GM12878 (cell line): ENCODE data around the gene PGA4.
"Not testable (repeated sequence)": the region's sequence is repeated elsewhere in the genome, so short reads cannot be mapped to it uniquely, and the experiment has no call there.

Source experiments
- EZH2 ChIP-seq: IDR thresholded peaks from 2 replicates; pipeline ENCODE4 v1.6.1; 2012; ENCODE audit warnings: low read depth, mild to moderate bottlenecking, control low read depth, inconsistent platforms, low read length, borderline replicate concordance; ENCODE audit not compliant: control insufficient read depth
- HDAC2 ChIP-seq: fragments of 200-600 bp; sonication (generic); IDR thresholded peaks from 2 replicates; pipeline ENCODE4 v1.6.1; 2017
- POLR2A ChIP-seq: IDR thresholded peaks from 2 replicates; pipeline ENCODE4 v1.6.1; 2011; ENCODE audit warnings: low read depth, mild to moderate bottlenecking, low read length

GRCh38 chr11:61218306-61218705 is 3.8 kb upstream of the PGA4 start:
- TF ChIP-seq HDAC2, EZH2, POLR2A: not testable (repeated sequence)
